Loucy (cell line): ENCODE results near the gene TNP2.

ENCODE experiments used
- EZH2phosphoT487 ChIP-seq: fragments of 200-600 bp; IDR thresholded peaks from 2 replicates; pipeline ENCODE4 v1.6.1; 2018; ENCODE audit warnings: antibody characterized with exemption, mild to moderate bottlenecking, moderate library complexity, borderline replicate concordance
- TF ChIP-seq, protein P1 (sequence below): fragments of 200-600 bp; sonication (generic); conservative IDR thresholded peaks from 2 replicates; pipeline ENCODE4 v1.5.1; 2014; ENCODE audit warnings: mild to moderate bottlenecking, antibody characterized with exemption, low read length

DNA sequence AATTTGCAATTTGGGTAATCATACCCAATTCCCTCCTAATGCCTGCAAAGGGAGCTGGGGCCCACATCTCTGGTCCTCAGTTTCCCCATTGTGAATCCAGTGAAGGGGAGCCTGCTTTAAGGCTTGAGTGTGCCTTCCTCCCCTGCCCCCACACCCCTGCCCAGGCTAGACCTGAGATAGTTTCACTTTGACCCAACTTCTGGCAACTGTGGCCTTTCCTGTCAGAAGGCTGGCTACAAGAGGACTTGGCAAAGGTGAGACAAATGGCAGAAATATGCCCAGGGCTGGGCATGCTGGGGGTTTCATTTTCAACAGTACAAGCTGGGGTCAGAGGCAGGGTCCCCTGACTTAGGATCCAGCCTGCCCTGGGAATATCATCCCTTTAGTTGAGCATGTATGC is 23.1 kb downstream of the TNP2 start:
- TF ChIP-seq, protein P1, sequence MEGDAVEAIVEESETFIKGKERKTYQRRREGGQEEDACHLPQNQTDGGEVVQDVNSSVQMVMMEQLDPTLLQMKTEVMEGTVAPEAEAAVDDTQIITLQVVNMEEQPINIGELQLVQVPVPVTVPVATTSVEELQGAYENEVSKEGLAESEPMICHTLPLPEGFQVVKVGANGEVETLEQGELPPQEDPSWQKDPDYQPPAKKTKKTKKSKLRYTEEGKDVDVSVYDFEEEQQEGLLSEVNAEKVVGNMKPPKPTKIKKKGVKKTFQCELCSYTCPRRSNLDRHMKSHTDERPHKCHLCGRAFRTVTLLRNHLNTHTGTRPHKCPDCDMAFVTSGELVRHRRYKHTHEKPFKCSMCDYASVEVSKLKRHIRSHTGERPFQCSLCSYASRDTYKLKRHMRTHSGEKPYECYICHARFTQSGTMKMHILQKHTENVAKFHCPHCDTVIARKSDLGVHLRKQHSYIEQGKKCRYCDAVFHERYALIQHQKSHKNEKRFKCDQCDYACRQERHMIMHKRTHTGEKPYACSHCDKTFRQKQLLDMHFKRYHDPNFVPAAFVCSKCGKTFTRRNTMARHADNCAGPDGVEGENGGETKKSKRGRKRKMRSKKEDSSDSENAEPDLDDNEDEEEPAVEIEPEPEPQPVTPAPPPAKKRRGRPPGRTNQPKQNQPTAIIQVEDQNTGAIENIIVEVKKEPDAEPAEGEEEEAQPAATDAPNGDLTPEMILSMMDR = no peak
- TF ChIP-seq EZH2phosphoT487 = no peak
